Upper lobe of left lung (tissue), 6 donors: ENCODE measurements around the gene UTP15. TPM values are rescaled to one million over a fixed set of nuclear protein-coding genes. Genes with fewer than 3 reads are reported as not detected.

ENCODE experiments used
- ATAC-seq, 2 donors: fragments of 200-7000 bp; cut with Tn5 transposase; one replicate each; pipeline ENCODE4 v1.9.1; 2022; ENCODE audit warnings: mild to moderate bottlenecking in 2 of 2, moderate library complexity in 2 of 2; ENCODE audit not compliant: low FRiP score in 2 of 2
- DNase-seq, 2 donors: peaks; one replicate each; pipeline ENCODE4 v3.0.0-alpha.2; 2019 to 2020
- H3K27ac ChIP-seq, 4 donors: fragments of 200-600 bp; sonication (generic); one replicate each; pipeline ENCODE4 v1.5.1; 2016 to 2019
- H3K27me3 ChIP-seq, 4 donors: fragments of 200-600 bp; sonication (generic); one replicate each; pipeline ENCODE4 v1.5.1; 2017 to 2019
- H3K36me3 ChIP-seq, 4 donors: fragments of 200-600 bp; sonication (generic); one replicate each; pipeline ENCODE4 v1.5.1; 2016 to 2019
- H3K4me1 ChIP-seq, 4 donors: fragments of 200-600 bp; sonication (generic); one replicate each; pipeline ENCODE4 v1.5.1; 2018 to 2019
- H3K4me3 ChIP-seq, 4 donors: fragments of 200-600 bp; sonication (generic); one replicate each; pipeline ENCODE4 v1.5.1; 2017 to 2019; ENCODE audit warnings: mild to moderate bottlenecking in 2 of 4, moderate library complexity in 1 of 4
- H3K9me3 ChIP-seq, 4 donors: fragments of 200-600 bp; sonication (generic); one replicate each; pipeline ENCODE4 v1.5.1; 2018 to 2019
- CTCF ChIP-seq, 6 experiments: fragments of 450-650 bp in 4 of 6; fragments of 200-600 bp in 2 of 6; sonication (generic) in 2 of 6; IDR thresholded peaks; one replicate each; pipeline ENCODE4 v1.5.1; 2016 to 2019; ENCODE audit warnings: antibody characterized with exemption in 6 of 6
- EP300 ChIP-seq, 4 donors: sonication (generic); formaldehyde crosslinking; IDR thresholded peaks; one replicate each; pipeline ENCODE4 v1.5.1; 2017; ENCODE audit warnings: antibody characterized with exemption in 4 of 4, control low read depth in 2 of 4
- POLR2A ChIP-seq, 4 donors: fragments of 450-650 bp; IDR thresholded peaks; one replicate each; pipeline ENCODE4 v1.5.1; 2016 to 2017; ENCODE audit warnings: antibody characterized with exemption in 4 of 4, mild to moderate bottlenecking in 2 of 4
- POLR2AphosphoS5 ChIP-seq, 2 donors: sonication (generic); formaldehyde crosslinking; IDR thresholded peaks; one replicate each; pipeline ENCODE4 v1.5.1; 2017; ENCODE audit warnings: antibody characterized with exemption in 2 of 2
- WGBS, 2 donors: methylation state at CpG; one replicate each; pipeline ENCODE4 v1.1.5; 2017 to 2018; 5-methylcytosine and 5-hydroxymethylcytosine counted together
- total RNA-seq, 6 donors: library from RNA; depleted of rRNA in 4 of 6; stranded (reverse); fragments of >200 nt in 4 of 6; gene quantifications; one replicate each; pipeline versions ENCODE4 v1.1.0 to v1.2.1, GENCODE V29; 2016 to 2021
- donor health status: DM: no; HTN: no; CAD: no; lungs with moderate emphysema.
- donor health status: DM: no; HTN: yes; CAD: no; lungs with severe emphysema.

Gene UTP15
- total RNA-seq, 6 donors from 2014 or later, result 8.8 to 28.6 (median 16.5) TPM

GRCh38 chr5:73625372-73625943 is 59.9 kb downstream of the UTP15 start:
- no peaks in the 10 kb centered on the region for H3K9me3 ChIP-seq
- TF ChIP-seq POLR2AphosphoS5 (IDR thresholded peaks at IDR 0.05) (no peak), CTCF (IDR thresholded peaks at IDR 0.05) (no peak), POLR2A (IDR thresholded peaks at IDR 0.05) (peak in 1 of 4 donors; percentile 18)
- ATAC-seq, result peak; percentile 52 to 62
- H3K36me3 ChIP-seq, result no peaks in the 10 kb centered on the region
- peaks cover 0 to 19% (median 10%) of the 10 kb centered on the region in 4 donors for H3K4me1 ChIP-seq
- H3K27ac ChIP-seq, result peak overlapping the region; percentile 48 to 78 (median 59)
- DNase-seq, result peak in 1 of 2 donors; percentile 26
- WGBS, 2 donors, result 1 to 10% methylated on average over 12 to 29 of the region's 33 CpGs
- peak overlapping the region; percentile 23 to 79 (median 62) for H3K4me3 ChIP-seq
- no peaks in the 10 kb centered on the region for H3K27me3 ChIP-seq

- TF ChIP-seq POLR2AphosphoS5 (IDR thresholded peaks at IDR 0.05), result no peak
- peak in 1 of 4 donors; percentile 36 for TF ChIP-seq POLR2A (IDR thresholded peaks at IDR 0.05)
- WGBS, 2 donors, result 0 to 2% methylated on average over 9 to 63 of the region's 92 CpGs
- no peaks in the 10 kb centered on the region for H3K27me3 ChIP-seq
- H3K27ac ChIP-seq, result peak within 1 kb of the TSS; percentile 48 to 78 (median 59)
- DNase-seq (peak; percentile 76 to 95), ATAC-seq (peak; percentile 76 to 86)
- H3K36me3 ChIP-seq, result no peaks in the 10 kb centered on the region
- H3K4me1 ChIP-seq, result peaks cover 0 to 19% (median 10%) of the 10 kb centered on the region in 4 donors
- no peaks in the 10 kb centered on the region for H3K9me3 ChIP-seq
- H3K4me3 ChIP-seq, result peak within 1 kb of the TSS; percentile 59 to 79 (median 64)
These were observed 60.6 kb downstream of the UTP15 start, which contains the start of gene ARHGEF28 for GRCh38 chr5:73625944-73626811. Gene ARHGEF28, plus strand, starts transcription at chr5:73626196. Its CDS starts 58,656 bp downstream, at chr5:73684852.

- TF ChIP-seq CTCF (IDR thresholded peaks at IDR 0.05), result no peak
- TF ChIP-seq POLR2AphosphoS5 (IDR thresholded peaks at IDR 0.05), result no peak
- TF ChIP-seq POLR2A (IDR thresholded peaks at IDR 0.05), result no peak
- no peak for TF ChIP-seq EP300 (IDR thresholded peaks at IDR 0.05)
- Histone ChIP-seq H3K9me3 (no peaks in the 10 kb centered on the region), H3K4me3 (peak overlapping the region in 3 of 4 donors; percentile 59 to 79 (median 65)), H3K36me3 (no peaks in the 10 kb centered on the region), H3K27ac (no peak overlapping the region), H3K27me3 (no peaks in the 10 kb centered on the region), H3K4me1 (peaks cover 0 to 19% (median 10%) of the 10 kb centered on the region in 4 donors)
- WGBS, 2 donors, result 83 to 90% methylated on average over 14 of the region's 14 CpGs
- no peak for DNase-seq
- no peak for ATAC-seq
These were observed 61.3 kb downstream of the UTP15 start for GRCh38 chr5:73626814-73627313.

- Histone ChIP-seq H3K27ac (no peak overlapping the region), H3K27me3 (no peaks in the 10 kb centered on the region), H3K4me3 (no peak overlapping the region), H3K4me1 (peaks cover 0 to 19% (median 10%) of the 10 kb centered on the region in 4 donors), H3K36me3 (no peaks in the 10 kb centered on the region), H3K9me3 (no peaks in the 10 kb centered on the region)
- no peak for ATAC-seq
- no peak for DNase-seq
- TF ChIP-seq CTCF (IDR thresholded peaks at IDR 0.05) (no peak), POLR2AphosphoS5 (IDR thresholded peaks at IDR 0.05) (no peak), EP300 (IDR thresholded peaks at IDR 0.05) (no peak), POLR2A (IDR thresholded peaks at IDR 0.05) (no peak)
These were observed 63.9 kb downstream of the UTP15 start for GRCh38 chr5:73629456-73629855.

GRCh38 chr5:73630765-73631164 is 65.2 kb downstream of the UTP15 start:
- TF ChIP-seq EP300 (IDR thresholded peaks at IDR 0.05) (no peak), POLR2A (IDR thresholded peaks at IDR 0.05) (no peak), CTCF (IDR thresholded peaks at IDR 0.05) (no peak), POLR2AphosphoS5 (IDR thresholded peaks at IDR 0.05) (no peak)
- no peak overlapping the region for H3K27ac ChIP-seq
- H3K4me3 ChIP-seq, result no peak overlapping the region
- DNase-seq (no peak), ATAC-seq (no peak)
- no peaks in the 10 kb centered on the region for H3K9me3 ChIP-seq
- peaks cover 0 to 9% (median 7%) of the 10 kb centered on the region in 4 donors for H3K4me1 ChIP-seq
- no peaks in the 10 kb centered on the region for H3K27me3 ChIP-seq
- H3K36me3 ChIP-seq, result no peaks in the 10 kb centered on the region
